K562 (cell line): ENCODE data around the gene BRD4. TPM values are rescaled to one million over a fixed set of nuclear protein-coding genes. Genes with fewer than 3 reads are reported as not detected.
A peak's percentile ranks its signal among the peaks of the same experiment; 100 is the strongest.

ENCODE experiments used
- ATAC-seq: fragments of 200-7000 bp; cut with Tn5 transposase; 3 replicates; pipeline ENCODE4 v1.9.1; 2020; ENCODE audit warnings: moderate library complexity
- BruUV-seq: library from RNA; stranded (reverse); fragments of 400-500 nt; replicated peaks from 2 replicates; lab custom pipeline; 2021; lab: Mats Ljungman, UMichigan
- CTCF ChIA-PET: fragments of 300-600 bp; formaldehyde crosslinking; extraction: SDS; loops from one replicate; lab custom pipeline; 2021; ENCODE audit warnings: low intra/inter-chr PET ratio; lab: Yijun Ruan, JAX
- POLR2A ChIA-PET: fragments of 300-600, 350-650 bp; sonication (Branson Sonifier 250); formaldehyde crosslinking; extraction: SDS; loops from one replicate; lab custom pipeline; 2021; ENCODE audit warnings: antibody characterized with exemption, inconsistent platforms; lab: Yijun Ruan, JAX
- DNase-seq, 4 experiments: peaks; one replicate each; pipeline versions ENCODE4 v3.0.0 to v3.0.0-alpha.2; 2011 to 2018; ENCODE audit warnings: low spot score in 3 of 4, mixed read lengths in 3 of 4; ENCODE audit errors: extremely low read depth in 1 of 4
- FAIRE-seq: peaks from 2 replicates; lab custom pipeline; 2011; peaks lifted over from hg19 to GRCh38; lab: Jason Lieb, UNC
- H2AFZ ChIP-seq: 2 replicates; pipeline ENCODE4 v1.6.0; 2011; ENCODE audit warnings: low read depth, low read length, control low read depth, inconsistent platforms
- H3K27ac ChIP-seq: fragments of 200-600 bp; 3 replicates; pipeline ENCODE4 v1.8.0; 2011; ENCODE audit warnings: low read depth, mild to moderate bottlenecking, control low read depth, inconsistent platforms, low read length, moderate library complexity, mixed read lengths; ENCODE audit errors: extremely low read depth
- H3K27me3 ChIP-seq, 2 experiments: fragments of 300-600 bp in 1 of 2; 2 replicates in 1 of 2; 3 replicates in 1 of 2; pipeline versions ENCODE4 v1.6.0 to v1.8.0; 2011; ENCODE audit warnings: inconsistent platforms in 2 of 2, low read length in 2 of 2, mild to moderate bottlenecking in 1 of 2, mixed read lengths in 1 of 2, moderate library complexity in 1 of 2; ENCODE audit not compliant: control insufficient read depth in 2 of 2, insufficient read depth in 2 of 2
- H3K36me3 ChIP-seq: fragments of 300-600 bp; 3 replicates; pipeline ENCODE4 v1.8.0; 2011; ENCODE audit warnings: mild to moderate bottlenecking, low read length, inconsistent platforms; ENCODE audit not compliant: control insufficient read depth, insufficient read depth
- H3K4me1 ChIP-seq, 2 experiments: fragments of 200-600 bp in 1 of 2; replicated peaks in 1 of 2; 2 replicates in 1 of 2; 3 replicates in 1 of 2; pipeline versions ENCODE4 v1.5.1 to v1.8.0; 2011; ENCODE audit warnings: inconsistent platforms in 2 of 2, low read length in 2 of 2, mild to moderate bottlenecking in 1 of 2, mixed read lengths in 1 of 2, moderate library complexity in 1 of 2; ENCODE audit not compliant: control insufficient read depth in 2 of 2, insufficient read depth in 2 of 2
- H3K4me2 ChIP-seq: 2 replicates; pipeline ENCODE4 v1.6.1; 2011; ENCODE audit warnings: low read length, control low read depth, inconsistent platforms, mixed read lengths; ENCODE audit not compliant: insufficient read depth
- H3K4me3 ChIP-seq: fragments of 200-600 bp; sonication (generic), shearing (Covaris generic); 2 replicates; pipeline ENCODE4 v1.5.1; 2016; ENCODE audit warnings: control low read depth, inconsistent platforms
- H3K79me2 ChIP-seq: fragments of 200-600 bp; 3 replicates; pipeline ENCODE4 v1.8.0; 2011; ENCODE audit warnings: low read length, inconsistent platforms; ENCODE audit not compliant: control insufficient read depth, insufficient read depth
- H3K9ac ChIP-seq, 2 experiments: 2 replicates each; pipeline versions ENCODE4 v1.6.0 to v1.6.1; 2011; ENCODE audit warnings: low read depth in 2 of 2, low read length in 2 of 2, control low read depth in 1 of 2, inconsistent platforms in 1 of 2, mild to moderate bottlenecking in 1 of 2, mixed read lengths in 1 of 2; ENCODE audit not compliant: insufficient read depth in 1 of 2
- H3K9me1 ChIP-seq: one replicate; pipeline ENCODE4 v1.6.0; 2011; ENCODE audit warnings: inconsistent platforms, mild to moderate bottlenecking, low read length, moderate library complexity; ENCODE audit not compliant: control insufficient read depth, insufficient read depth
- H3K9me3 ChIP-seq: replicated peaks from 2 replicates; pipeline ENCODE4 v1.5.1; 2011; ENCODE audit warnings: low read depth, low read length, inconsistent platforms; ENCODE audit not compliant: control insufficient read depth, insufficient read depth
- H4K20me1 ChIP-seq: replicated peaks from 2 replicates; pipeline ENCODE4 v1.6.1; 2011; ENCODE audit warnings: low read length, inconsistent platforms, mixed read lengths; ENCODE audit not compliant: control insufficient read depth, insufficient read depth
- ATF1 ChIP-seq, 2 experiments: fragments of 450-650 bp in 1 of 2; IDR thresholded peaks; 2 replicates each; pipeline ENCODE4 v1.6.1; 2016; ENCODE audit warnings: missing compliant biosample characterization in 1 of 2, missing genetic modification characterization in 1 of 2
- BACH1 ChIP-seq: fragments of 200-800 bp; sonication (Bioruptor generic); IDR thresholded peaks from 2 replicates; pipeline ENCODE4 v1.6.1; 2016; ENCODE audit warnings: missing genetic modification characterization, missing compliant biosample characterization
- DDX20 ChIP-seq: fragments of 450-650 bp; IDR thresholded peaks from 2 replicates; pipeline ENCODE4 v1.6.1; 2016; ENCODE audit warnings: missing genetic modification characterization, low read depth, mild to moderate bottlenecking, missing compliant biosample characterization, moderate library complexity
- ERF ChIP-seq: fragments of 450-650 bp; formaldehyde crosslinking; IDR thresholded peaks from 2 replicates; pipeline ENCODE4 v1.4.0; 2020; ENCODE audit warnings: mild to moderate bottlenecking, mixed read lengths
- HMG20B ChIP-seq: fragments of 250-450 bp; sonication (Bioruptor Pico); IDR thresholded peaks from 2 replicates; pipeline ENCODE4 v1.5.0; 2021; ENCODE audit warnings: mild to moderate bottlenecking
- KDM5B ChIP-seq: fragments of 200-600 bp; sonication (generic); IDR thresholded peaks from 2 replicates; pipeline ENCODE4 v1.6.1; 2012; ENCODE audit warnings: low read depth, mild to moderate bottlenecking, moderate library complexity, low read length, control low read depth, inconsistent platforms; ENCODE audit not compliant: insufficient replicate concordance
- KLF6 ChIP-seq: fragments of 250-450 bp; sonication (Bioruptor Pico); IDR thresholded peaks from 2 replicates; pipeline ENCODE4 v1.4.0; 2020; ENCODE audit warnings: mild to moderate bottlenecking, moderate library complexity, borderline replicate concordance
- MCM2 ChIP-seq: fragments of 450-650 bp; IDR thresholded peaks from 2 replicates; pipeline ENCODE4 v1.6.1; 2017; ENCODE audit warnings: low read depth, mild to moderate bottlenecking
- U2AF1 ChIP-seq: fragments of 200-400 bp; formaldehyde crosslinking; optimal IDR thresholded peaks from 2 replicates; pipeline ENCODE3; 2017; ENCODE audit warnings: mild to moderate bottlenecking, low read depth, low read length, moderate library complexity
- ZNF133 ChIP-seq: fragments of 250-450 bp; sonication (Bioruptor Pico); IDR thresholded peaks from 2 replicates; pipeline ENCODE4 v1.4.0; 2020; ENCODE audit warnings: mild to moderate bottlenecking
- WGBS: fragments of 100-300 bp; shearing (Covaris generic); methylation state at CpG from one replicate; pipeline ENCODE4 v1.1.6; 2016; ENCODE audit warnings: low coverage, mixed read lengths; ENCODE audit not compliant: insufficient coverage; ENCODE audit errors: missing lambda C conversion rate; 5-methylcytosine and 5-hydroxymethylcytosine counted together
- in situ Hi-C: fragments of 300-500 bp; cut with MboI; formaldehyde crosslinking; loops from 4 replicates; pipeline ENCODE4 v1.15.0; 2018; ENCODE audit warnings: inconsistent platforms, mixed read lengths
- intact Hi-C: fragments of 100-400 bp; cut with micrococcal nuclease; formaldehyde crosslinking; loops from 2 replicates; pipeline ENCODE4 v1.14.2; 2022
- polyA plus RNA-seq, 8 experiments: library from polyadenylated mRNA; depleted of rRNA in 4 of 8; stranded (reverse) in 5 of 8; unstranded in 3 of 8; fragments of >200 nt; fragmentation: Nextera tagmentation in 2 of 8; fragmentation: Illumina TruSeq in 1 of 8; extraction: Ambion mirVana in 2 of 8; extraction: Trizol in 1 of 8; gene quantifications; 2 replicates each; pipeline versions ENCODE4 v1.2.1 to v1.2.3, GENCODE V29; 2011 to 2014; ENCODE audit warnings: inconsistent platforms in 1 of 8, missing spikeins in 1 of 8
- total RNA-seq, 7 experiments: library from RNA; depleted of rRNA in 6 of 7; stranded (reverse); fragments of >200 nt in 6 of 7; fragmentation: Illumina TruSeq in 2 of 7; extraction: Trizol in 2 of 7; gene quantifications; 2 replicates each; pipeline versions ENCODE4 v1.2.1 to v1.2.3, GENCODE V29; 2011 to 2021; ENCODE audit warnings: low replicate concordance in 1 of 7
- TF ChIP-seq, protein P1 (sequence below): fragments of 450-650 bp; IDR thresholded peaks from 2 replicates; pipeline ENCODE4 v1.6.1; 2016; ENCODE audit warnings: low read depth, mild to moderate bottlenecking, moderate library complexity
- TF ChIP-seq, protein P2 (sequence below): sonication (generic); formaldehyde crosslinking; IDR thresholded peaks from 2 replicates; pipeline ENCODE4 v1.8.1; 2022; ENCODE audit warnings: missing genetic modification reagents
- TF ChIP-seq, protein P3 (sequence below): fragments of 450-650 bp; IDR thresholded peaks from 2 replicates; pipeline ENCODE4 v1.6.1; 2016; ENCODE audit warnings: borderline replicate concordance

The BRD4 gene
- total and polyA plus RNA-seq, 9 of the 15 experiments (the other 6 are each of a cell fraction or from before 2014, with no cell fraction given) = 1.8 to 105 (median 15.6) TPM

DNA sequence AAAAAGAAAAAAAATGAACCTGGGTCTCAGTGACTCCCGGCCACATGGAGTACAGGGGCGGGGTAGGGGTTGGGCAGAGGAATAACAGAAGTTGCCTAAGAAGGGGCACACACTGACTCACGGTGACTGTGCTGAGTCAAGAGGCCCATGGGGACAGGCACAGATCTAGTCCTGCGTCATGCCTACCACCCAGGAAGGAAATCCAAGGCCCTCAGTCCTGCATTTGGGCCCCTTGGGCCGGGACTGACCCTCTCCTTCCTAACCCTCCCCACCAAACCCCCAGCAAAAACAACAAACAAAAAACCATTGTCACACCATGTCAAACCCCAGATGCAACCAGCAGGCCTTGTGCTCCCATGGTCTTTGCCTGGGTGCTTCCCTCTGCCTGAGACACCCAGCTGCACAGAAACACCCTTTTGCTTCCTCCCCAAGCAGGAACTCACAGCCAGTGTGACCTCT lies 122.0 kb downstream of the BRD4 start (continued):
- TF ChIP-seq, protein P1, sequence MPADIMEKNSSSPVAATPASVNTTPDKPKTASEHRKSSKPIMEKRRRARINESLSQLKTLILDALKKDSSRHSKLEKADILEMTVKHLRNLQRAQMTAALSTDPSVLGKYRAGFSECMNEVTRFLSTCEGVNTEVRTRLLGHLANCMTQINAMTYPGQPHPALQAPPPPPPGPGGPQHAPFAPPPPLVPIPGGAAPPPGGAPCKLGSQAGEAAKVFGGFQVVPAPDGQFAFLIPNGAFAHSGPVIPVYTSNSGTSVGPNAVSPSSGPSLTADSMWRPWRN = no peak
- TF ChIP-seq U2AF1 (no peak), ERF (CRISPR knock-in tag) (no peak), ZNF133 (no peak), BACH1 (tag) (peak; percentile 54; the same call in 1 of the 2 replicates), MCM2 (no peak)

DNA sequence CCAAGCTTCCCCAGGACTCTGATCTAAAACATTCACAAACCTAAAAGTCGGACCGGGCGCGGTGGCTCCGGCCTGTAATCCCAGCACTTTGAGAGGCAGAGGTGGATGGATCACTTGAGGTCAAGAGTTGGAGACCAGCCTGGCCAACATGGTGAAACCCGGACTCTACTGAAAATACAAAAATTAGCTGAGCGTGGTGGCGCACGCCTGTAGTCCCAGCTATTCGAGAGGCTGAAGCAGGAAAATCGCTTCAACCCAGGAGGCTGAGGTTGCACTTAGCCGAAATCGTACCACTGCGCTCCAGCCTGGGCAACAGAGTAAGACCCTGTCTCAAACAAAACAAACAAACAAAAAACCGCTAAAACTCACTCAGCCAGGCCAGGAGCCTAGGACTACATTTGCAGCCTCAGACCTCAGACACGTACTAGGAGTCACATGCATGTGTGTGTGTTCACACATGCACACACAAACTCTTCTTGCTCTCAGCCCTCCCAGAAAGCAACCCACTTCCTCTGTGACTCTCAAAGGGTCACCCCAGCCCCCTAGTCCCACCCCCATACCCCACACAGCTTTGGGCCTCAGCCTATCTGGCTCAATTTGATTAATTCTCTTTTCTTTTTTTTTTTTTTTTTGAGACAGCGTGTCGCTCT lies 130.8 kb downstream of the BRD4 start:
- no peak overlapping the region for H3K4me3 ChIP-seq

More for the DNA sequence above, 130.8 kb downstream of the BRD4 start:
- no TSS peak for BruUV-seq
- Histone ChIP-seq H2AFZ (no peak overlapping the region), H3K79me2 (no peaks in the 10 kb centered on the region), H3K27ac (no peak overlapping the region), H3K27me3 (peaks cover 5 to 29% of the 10 kb centered on the region in 2 experiments), H3K4me2 (no peak overlapping the region), H3K9ac (no peak overlapping the region), H3K36me3 (no peaks in the 10 kb centered on the region), H3K9me1 (no peaks in the 10 kb centered on the region), H3K4me1 (peaks cover 0 to 13% of the 10 kb centered on the region in 2 experiments; a peak in 2 of 5 replicates), H3K9me3 (no peaks in the 10 kb centered on the region), H4K20me1 (peaks cover 4% of the 10 kb centered on the region; the same call in 1 of the 2 replicates)
- CTCF ChIA-PET = no interaction called here
- 35% methylated on average over 16 of the region's 18 CpGs for WGBS
- no peak for TF ChIP-seq ATF1 (CRISPR knock-in tag; IDR thresholded peaks at IDR 0.05)
- no peak for TF ChIP-seq ATF1 (tag; IDR thresholded peaks at IDR 0.05)
- no peak for TF ChIP-seq KLF6
- TF ChIP-seq, protein P2, sequence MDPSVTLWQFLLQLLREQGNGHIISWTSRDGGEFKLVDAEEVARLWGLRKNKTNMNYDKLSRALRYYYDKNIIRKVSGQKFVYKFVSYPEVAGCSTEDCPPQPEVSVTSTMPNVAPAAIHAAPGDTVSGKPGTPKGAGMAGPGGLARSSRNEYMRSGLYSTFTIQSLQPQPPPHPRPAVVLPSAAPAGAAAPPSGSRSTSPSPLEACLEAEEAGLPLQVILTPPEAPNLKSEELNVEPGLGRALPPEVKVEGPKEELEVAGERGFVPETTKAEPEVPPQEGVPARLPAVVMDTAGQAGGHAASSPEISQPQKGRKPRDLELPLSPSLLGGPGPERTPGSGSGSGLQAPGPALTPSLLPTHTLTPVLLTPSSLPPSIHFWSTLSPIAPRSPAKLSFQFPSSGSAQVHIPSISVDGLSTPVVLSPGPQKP (CRISPR knock-in tag) = no peak
- no peak for TF ChIP-seq DDX20
- no peak for TF ChIP-seq KDM5B
- TF ChIP-seq HMG20B (CRISPR knock-in tag) = no peak
- TF ChIP-seq, protein P3, sequence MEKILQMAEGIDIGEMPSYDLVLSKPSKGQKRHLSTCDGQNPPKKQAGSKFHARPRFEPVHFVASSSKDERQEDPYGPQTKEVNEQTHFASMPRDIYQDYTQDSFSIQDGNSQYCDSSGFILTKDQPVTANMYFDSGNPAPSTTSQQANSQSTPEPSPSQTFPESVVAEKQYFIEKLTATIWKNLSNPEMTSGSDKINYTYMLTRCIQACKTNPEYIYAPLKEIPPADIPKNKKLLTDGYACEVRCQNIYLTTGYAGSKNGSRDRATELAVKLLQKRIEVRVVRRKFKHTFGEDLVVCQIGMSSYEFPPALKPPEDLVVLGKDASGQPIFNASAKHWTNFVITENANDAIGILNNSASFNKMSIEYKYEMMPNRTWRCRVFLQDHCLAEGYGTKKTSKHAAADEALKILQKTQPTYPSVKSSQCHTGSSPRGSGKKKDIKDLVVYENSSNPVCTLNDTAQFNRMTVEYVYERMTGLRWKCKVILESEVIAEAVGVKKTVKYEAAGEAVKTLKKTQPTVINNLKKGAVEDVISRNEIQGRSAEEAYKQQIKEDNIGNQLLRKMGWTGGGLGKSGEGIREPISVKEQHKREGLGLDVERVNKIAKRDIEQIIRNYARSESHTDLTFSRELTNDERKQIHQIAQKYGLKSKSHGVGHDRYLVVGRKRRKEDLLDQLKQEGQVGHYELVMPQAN = no peak
- no peak for ATAC-seq
- intact Hi-C loops (no loop called here), in situ Hi-C loops (no loop called here)
- DNase-seq = no peak
- POLR2A ChIA-PET = interaction anchor here (0.6 kb wide), 1 partner anchor 306 kb away, joined by 3 read pairs; no protein-coding TSS in a partner anchor
- FAIRE-seq = no peak
